HUES6 (cell line): ENCODE results near the gene HAPSTR1.
A peak's percentile ranks its signal among the peaks of the same experiment; 100 is the strongest.
"Not testable (repeated sequence)": the region's sequence is repeated elsewhere in the genome, so short reads cannot be mapped to it uniquely, and the experiment has no call there.

Experiments
- H3K27ac ChIP-seq: 2 replicates; pipeline ENCODE4 v1.7.0; 2013; ENCODE audit warnings: low read depth, mild to moderate bottlenecking, low read length, inconsistent platforms
- H3K27me3 ChIP-seq: 2 replicates; pipeline ENCODE4 v1.6.1; 2013; ENCODE audit warnings: low read length; ENCODE audit not compliant: control insufficient read depth, insufficient read depth
- H3K36me3 ChIP-seq: 2 replicates; pipeline ENCODE4 v1.6.1; 2013; ENCODE audit warnings: low read length; ENCODE audit not compliant: control insufficient read depth, insufficient read depth
- H3K4me1 ChIP-seq: 2 replicates; pipeline ENCODE4 v1.6.1; 2013; ENCODE audit warnings: low read length; ENCODE audit not compliant: control insufficient read depth, insufficient read depth
- H3K4me3 ChIP-seq: 2 replicates; pipeline ENCODE4 v1.5.1; 2013; ENCODE audit warnings: low read depth, low read length
- H3K9ac ChIP-seq: one replicate; pipeline ENCODE4 v1.6.1; 2013; ENCODE audit warnings: mild to moderate bottlenecking, low read length
- H3K9me3 ChIP-seq: 2 replicates; pipeline ENCODE4 v1.6.1; 2013; ENCODE audit warnings: low read depth, low read length; ENCODE audit not compliant: control insufficient read depth, insufficient read depth

HAPSTR1 gene

GRCh38 chr16:9090960-9091866, at the start of gene HAPSTR1:
HAPSTR1 (plus strand) TSS chr16:9091644; CDS start chr16:9092045, 401 bp downstream.
- H3K36me3 ChIP-seq = peaks cover 34% of the 10 kb centered on the region
- peak within 1 kb of the TSS; percentile 97 for H3K9ac ChIP-seq
- peaks cover 27% of the 10 kb centered on the region for H3K4me1 ChIP-seq
- peak within 1 kb of the TSS; percentile 92 for H3K4me3 ChIP-seq
- H3K27me3 ChIP-seq = no peaks in the 10 kb centered on the region
- H3K9me3 ChIP-seq = no peaks in the 10 kb centered on the region
- H3K27ac ChIP-seq = peak within 1 kb of the TSS; percentile 99

- Histone ChIP-seq H3K27ac (no peak overlapping the region), H3K4me1 (peaks cover 5% of the 10 kb centered on the region; the same call in 1 of the 2 replicates), H3K4me3 (no peak overlapping the region), H3K9ac (no peak overlapping the region), H3K27me3 (no peaks in the 10 kb centered on the region), H3K9me3 (peaks cover 14% of the 10 kb centered on the region), H3K36me3 (no peaks in the 10 kb centered on the region)
These were observed 48.9 kb upstream of the HAPSTR1 start for GRCh38 chr16:9042533-9042932.

- H3K27ac ChIP-seq = no peak overlapping the region
- no peaks in the 10 kb centered on the region for H3K36me3 ChIP-seq
- no peaks in the 10 kb centered on the region for H3K27me3 ChIP-seq
- H3K9me3 ChIP-seq = peaks cover 14% of the 10 kb centered on the region
- peaks cover 11% of the 10 kb centered on the region for H3K4me1 ChIP-seq
- H3K9ac ChIP-seq = no peak overlapping the region
- no peak overlapping the region for H3K4me3 ChIP-seq
These were observed 48.3 kb upstream of the HAPSTR1 start for GRCh38 chr16:9042964-9043680.

GRCh38 chr16:9045562-9045961, 45.9 kb upstream of the HAPSTR1 start:
- Histone ChIP-seq H3K4me1 (peaks cover 17% of the 10 kb centered on the region), H3K9me3 (peaks cover 14% of the 10 kb centered on the region)
- not testable (repeated sequence) for H3K27ac ChIP-seq, H3K36me3 ChIP-seq, H3K4me3 ChIP-seq, H3K27me3 ChIP-seq, H3K9ac ChIP-seq

- H3K4me1 ChIP-seq = peaks cover 17% of the 10 kb centered on the region
- H3K9me3 ChIP-seq = peaks cover 14% of the 10 kb centered on the region
- no peak overlapping the region for H3K9ac ChIP-seq
- H3K27me3 ChIP-seq = no peaks in the 10 kb centered on the region
- H3K4me3 ChIP-seq = no peak overlapping the region
- H3K36me3 ChIP-seq = no peaks in the 10 kb centered on the region
- no peak overlapping the region for H3K27ac ChIP-seq
These were observed 44.8 kb upstream of the HAPSTR1 start for GRCh38 chr16:9046667-9047055.

GRCh38 chr16:9047689-9048301, 43.6 kb upstream of the HAPSTR1 start:
- peaks cover 17% of the 10 kb centered on the region for H3K4me1 ChIP-seq
- H3K27ac ChIP-seq = peak overlapping the region; percentile 97
- H3K36me3 ChIP-seq = no peaks in the 10 kb centered on the region
- H3K4me3 ChIP-seq = peak overlapping the region; percentile 12; the same call in 1 of the 2 replicates
- peak overlapping the region; percentile 83 for H3K9ac ChIP-seq
- H3K27me3 ChIP-seq = no peaks in the 10 kb centered on the region
- H3K9me3 ChIP-seq = peaks cover 8% of the 10 kb centered on the region

GRCh38 chr16:9048302-9048700, 43.1 kb upstream of the HAPSTR1 start:
- peaks cover 8% of the 10 kb centered on the region; the same call in 1 of the 2 replicates for H3K9me3 ChIP-seq
- H3K9ac ChIP-seq = peak overlapping the region; percentile 83
- no peaks in the 10 kb centered on the region for H3K36me3 ChIP-seq

GRCh38 chr16:9049241-9049640, 42.2 kb upstream of the HAPSTR1 start:
- Histone ChIP-seq H3K9ac (no peak overlapping the region), H3K27ac (no peak overlapping the region), H3K4me1 (peaks cover 17% of the 10 kb centered on the region), H3K9me3 (peaks cover 8% of the 10 kb centered on the region; the same call in 1 of the 2 replicates), H3K36me3 (no peaks in the 10 kb centered on the region), H3K27me3 (no peaks in the 10 kb centered on the region), H3K4me3 (no peak overlapping the region)

More at GRCh38 chr16:9048302-9048700, 43.1 kb upstream of the HAPSTR1 start:
- H3K27me3 ChIP-seq = no peaks in the 10 kb centered on the region
- H3K4me1 ChIP-seq = peaks cover 17% of the 10 kb centered on the region
- H3K4me3 ChIP-seq = peak overlapping the region; percentile 12; the same call in 1 of the 2 replicates
- H3K27ac ChIP-seq = peak overlapping the region; percentile 97

- Histone ChIP-seq H3K36me3 (no peaks in the 10 kb centered on the region), H3K9ac (peak overlapping the region; percentile 10), H3K27ac (no peak overlapping the region), H3K4me3 (no peak overlapping the region), H3K27me3 (no peaks in the 10 kb centered on the region), H3K9me3 (peaks cover 8% of the 10 kb centered on the region; the same call in 1 of the 2 replicates), H3K4me1 (peaks cover 17% of the 10 kb centered on the region)
These were observed 41.2 kb upstream of the HAPSTR1 start for GRCh38 chr16:9050102-9050830.

- H3K36me3 ChIP-seq = no peaks in the 10 kb centered on the region
- H3K9me3 ChIP-seq = no peaks in the 10 kb centered on the region
- peaks cover 7% of the 10 kb centered on the region for H3K4me1 ChIP-seq
- peak overlapping the region; percentile 49 for H3K4me3 ChIP-seq
- H3K27me3 ChIP-seq = no peaks in the 10 kb centered on the region
- H3K27ac ChIP-seq = no peak overlapping the region
- no peak overlapping the region for H3K9ac ChIP-seq
These were observed 38.3 kb upstream of the HAPSTR1 start for GRCh38 chr16:9053006-9053601.
